H9 (cell line): ENCODE results near the gene BCAS4. TPM values are rescaled to one million over a fixed set of nuclear protein-coding genes. Genes with fewer than 3 reads are reported as not detected.

Experiments used
- DNase-seq: peaks from one replicate; pipeline ENCODE4 v3.0.0-alpha.2; 2017
- H2AFZ ChIP-seq: one replicate; pipeline ENCODE4 v1.6.1; 2013; ENCODE audit warnings: mild to moderate bottlenecking, low read length, control low read depth, moderate library complexity
- H2AK5ac ChIP-seq: 2 replicates; pipeline ENCODE4 v1.6.1; 2013; ENCODE audit warnings: low read length, control low read depth, mixed read lengths; ENCODE audit not compliant: insufficient read length
- H2BK120ac ChIP-seq: one replicate; pipeline ENCODE4 v1.6.1; 2013; ENCODE audit warnings: low read depth, mild to moderate bottlenecking, low read length, control low read depth, inconsistent platforms; ENCODE audit not compliant: poor library complexity, severe bottlenecking
- H2BK12ac ChIP-seq: 2 replicates; pipeline ENCODE4 v1.6.1; 2013; ENCODE audit warnings: low read length, control low read depth, mixed read lengths, low read depth; ENCODE audit not compliant: insufficient read length
- H2BK15ac ChIP-seq: 2 replicates; pipeline ENCODE4 v1.6.1; 2013; ENCODE audit warnings: low read depth, low read length, control low read depth
- H2BK20ac ChIP-seq: one replicate; pipeline ENCODE4 v1.6.1; 2013; ENCODE audit warnings: low read depth, mild to moderate bottlenecking, low read length, control low read depth, inconsistent platforms; ENCODE audit not compliant: poor library complexity, severe bottlenecking
- H2BK5ac ChIP-seq: 2 replicates; pipeline ENCODE4 v1.6.1; 2013; ENCODE audit warnings: low read length, control low read depth, mixed read lengths; ENCODE audit not compliant: insufficient read length
- H3K14ac ChIP-seq: 2 replicates; pipeline ENCODE4 v1.6.1; 2013; ENCODE audit warnings: low read length, control low read depth; ENCODE audit not compliant: insufficient read depth
- H3K18ac ChIP-seq: 2 replicates; pipeline ENCODE4 v1.6.1; 2013; ENCODE audit warnings: low read depth, mild to moderate bottlenecking, mixed read lengths, low read length, control low read depth; ENCODE audit not compliant: insufficient read length
- H3K23ac ChIP-seq: 2 replicates; pipeline ENCODE4 v1.6.1; 2013; ENCODE audit warnings: low read length, control low read depth, mixed read lengths, low read depth; ENCODE audit not compliant: insufficient read length
- H3K23me2 ChIP-seq: 2 replicates; pipeline ENCODE4 v1.6.1; 2013; ENCODE audit warnings: low read depth, mild to moderate bottlenecking, mixed read lengths, low read length, control low read depth; ENCODE audit not compliant: insufficient read length, poor library complexity, severe bottlenecking
- H3K27ac ChIP-seq: 2 replicates; pipeline ENCODE4 v1.5.1; 2013; ENCODE audit warnings: low read length, control low read depth, mixed read lengths, low read depth; ENCODE audit not compliant: insufficient read length
- H3K27me3 ChIP-seq: 2 replicates; pipeline ENCODE4 v1.6.1; 2013; ENCODE audit warnings: low read length, control low read depth, inconsistent platforms; ENCODE audit not compliant: insufficient read depth
- H3K4ac ChIP-seq: 2 replicates; pipeline ENCODE4 v1.6.1; 2013; ENCODE audit warnings: low read depth, mild to moderate bottlenecking, control low read depth, inconsistent platforms, low read length, moderate library complexity
- H3K4me1 ChIP-seq: 2 replicates; pipeline ENCODE4 v1.6.1; 2013; ENCODE audit warnings: low read length, control low read depth, inconsistent platforms; ENCODE audit not compliant: insufficient read depth
- H3K4me2 ChIP-seq: 2 replicates; pipeline ENCODE4 v1.6.1; 2013; ENCODE audit warnings: low read length, control low read depth, mixed read lengths; ENCODE audit not compliant: insufficient read length, insufficient read depth
- H3K56ac ChIP-seq: 2 replicates; pipeline ENCODE4 v1.6.1; 2013; ENCODE audit warnings: low read depth, mild to moderate bottlenecking, mixed read lengths, low read length, control low read depth; ENCODE audit not compliant: insufficient read length
- H3K79me1 ChIP-seq: 2 replicates; pipeline ENCODE4 v1.6.1; 2013; ENCODE audit warnings: low read depth, mild to moderate bottlenecking, moderate library complexity, low read length, control low read depth, inconsistent platforms; ENCODE audit not compliant: insufficient read depth, poor library complexity, severe bottlenecking
- H3K79me2 ChIP-seq: 2 replicates; pipeline ENCODE4 v1.6.1; 2013; ENCODE audit warnings: low read length, control low read depth, inconsistent platforms; ENCODE audit not compliant: insufficient read depth
- H3K9ac ChIP-seq: 2 replicates; pipeline ENCODE4 v1.6.1; 2013; ENCODE audit warnings: low read length, control low read depth, mixed read lengths; ENCODE audit not compliant: insufficient read length; ENCODE audit errors: extremely low read depth
- H3K9me3 ChIP-seq: one replicate; pipeline ENCODE4 v1.6.1; 2013; ENCODE audit warnings: low read depth, low read length, inconsistent platforms; ENCODE audit not compliant: control insufficient read depth
- H3T11ph ChIP-seq: one replicate; pipeline ENCODE4 v1.6.1; 2013; ENCODE audit warnings: mild to moderate bottlenecking, low read length, control low read depth, inconsistent platforms
- H4K20me1 ChIP-seq: one replicate; pipeline ENCODE4 v1.6.1; 2013; ENCODE audit not compliant: control insufficient read depth, insufficient read length, insufficient read depth
- H4K5ac ChIP-seq: 2 replicates; pipeline ENCODE4 v1.6.1; 2013; ENCODE audit warnings: low read depth, mild to moderate bottlenecking, mixed read lengths, low read length, control low read depth; ENCODE audit not compliant: insufficient read length
- H4K8ac ChIP-seq: replicated peaks from 2 replicates; pipeline ENCODE4 v1.6.1; 2013; ENCODE audit warnings: low read length, control low read depth, mixed read lengths, low read depth; ENCODE audit not compliant: insufficient read length
- H4K91ac ChIP-seq: 2 replicates; pipeline ENCODE4 v1.6.1; 2013; ENCODE audit warnings: low read depth, mild to moderate bottlenecking, moderate library complexity, mixed read lengths, low read length, control low read depth; ENCODE audit not compliant: insufficient read length
- H3K27ac Mint-ChIP-seq, 3 experiments: 2 replicates in 2 of 3; 3 replicates in 1 of 3; pipeline ENCODE4 v1.8.0; 2020 to 2021; ENCODE audit warnings: mixed read lengths in 3 of 3, mild to moderate bottlenecking in 1 of 3, moderate library complexity in 1 of 3
- H3K27me3 Mint-ChIP-seq: 2 replicates; pipeline ENCODE4 v1.8.0; 2021; ENCODE audit warnings: low read depth, mild to moderate bottlenecking, moderate library complexity, mixed read lengths
- H3K36me3 Mint-ChIP-seq, 3 experiments: 2 replicates in 2 of 3; 3 replicates in 1 of 3; pipeline ENCODE4 v1.8.0; 2020 to 2021; ENCODE audit warnings: low read depth in 3 of 3, mixed read lengths in 3 of 3; ENCODE audit not compliant: insufficient read depth in 1 of 3
- H3K4me1 Mint-ChIP-seq, 2 experiments: 2 replicates each; pipeline ENCODE4 v1.8.0; 2020; ENCODE audit warnings: mixed read lengths in 2 of 2
- H3K4me3 Mint-ChIP-seq, 2 experiments: 2 replicates in 1 of 2; 3 replicates in 1 of 2; pipeline ENCODE4 v1.8.0; 2020 to 2021; ENCODE audit warnings: mild to moderate bottlenecking in 2 of 2, mixed read lengths in 2 of 2, moderate library complexity in 1 of 2
- H3K9me3 Mint-ChIP-seq, 2 experiments: 2 replicates in 1 of 2; 3 replicates in 1 of 2; pipeline ENCODE4 v1.8.0; 2020; ENCODE audit warnings: mild to moderate bottlenecking in 2 of 2, mixed read lengths in 2 of 2, moderate library complexity in 1 of 2
- WGBS: extraction: QIAGEN DNeasy Blood & Tissue Kit; methylation state at CpG from one replicate; pipeline ENCODE4 v1.1.7; 2013; ENCODE audit warnings: missing lambda C conversion rate, low lambda C conversion rate, mixed read lengths; ENCODE audit not compliant: insufficient read length; ENCODE audit errors: extremely low coverage; 5-methylcytosine and 5-hydroxymethylcytosine counted together
- total RNA-seq: library from RNA; stranded (reverse); gene quantifications from 2 replicates; pipeline ENCODE4 v1.2.1, GENCODE V29; 2021
- TF ChIP-seq, protein P1 (sequence below): fragments of 200-600 bp; sonication (generic); conservative IDR thresholded peaks from 3 replicates; pipeline ENCODE4 v1.8.0; 2021; ENCODE audit warnings: antibody characterized with exemption, mild to moderate bottlenecking

BCAS4 gene
- total RNA-seq, 1 experiment from 2014 or later = 16.9 TPM

DNA sequence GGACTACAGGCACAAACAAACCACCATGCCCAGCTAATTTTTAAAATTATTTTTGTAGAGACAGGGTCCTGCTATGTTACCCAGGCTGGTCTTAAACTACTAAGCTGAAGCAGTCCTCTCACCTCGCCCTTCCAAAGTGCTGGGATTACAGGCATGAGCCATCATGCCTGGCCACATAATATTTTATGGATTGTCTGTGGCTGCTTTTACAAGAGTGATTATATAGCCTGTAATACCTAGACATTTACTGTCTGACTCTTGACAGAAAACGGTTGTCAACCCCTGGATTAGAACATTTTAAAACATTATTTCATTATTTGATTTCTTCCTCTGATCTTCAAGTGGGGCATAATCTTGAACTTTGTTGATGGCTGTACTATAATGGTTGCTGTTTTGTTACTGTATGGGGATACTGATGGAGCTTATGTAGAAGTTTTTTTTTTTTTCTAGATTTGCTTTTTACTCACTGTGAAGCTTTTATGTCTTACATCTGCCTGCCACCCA is 49.2 kb upstream of the BCAS4 start:
- Histone ChIP-seq H4K91ac (no peak overlapping the region), H4K5ac (no peak overlapping the region), H3K4me1 (no peaks in the 10 kb centered on the region; the same call in 1 of the 2 replicates), H4K8ac (no peak overlapping the region), H3K27me3 (no peaks in the 10 kb centered on the region), H3K79me2 (no peaks in the 10 kb centered on the region; the same call in 1 of the 2 replicates), H3T11ph (no peak overlapping the region), H3K18ac (no peak overlapping the region), H3K9me3 (no peaks in the 10 kb centered on the region), H2BK5ac (no peak overlapping the region), H2BK12ac (no peak overlapping the region), H3K56ac (no peak overlapping the region), H3K23ac (no peak overlapping the region), H3K4me2 (no peak overlapping the region), H3K23me2 (no peaks in the 10 kb centered on the region), H3K14ac (no peak overlapping the region), H3K79me1 (no peaks in the 10 kb centered on the region), H3K9ac (no peak overlapping the region), H2BK15ac (no peak overlapping the region), H4K20me1 (no peaks in the 10 kb centered on the region), H2BK120ac (no peak overlapping the region), H2AK5ac (no peak overlapping the region), H3K4ac (no peak overlapping the region), H2AFZ (no peak overlapping the region), H2BK20ac (no peak overlapping the region), H3K27ac (no peak overlapping the region)
- Mint-ChIP-seq H3K4me1 (peaks cover 41 to 46% of the 10 kb centered on the region in 2 experiments), H3K4me3 (no peak overlapping the region), H3K27ac (peak overlapping the region in 1 of 3 experiments; percentile 82; a peak in 2 of 7 replicates), H3K9me3 (no peaks in the 10 kb centered on the region), H3K27me3 (no peaks in the 10 kb centered on the region), H3K36me3 (peaks cover 18 to 53% (median 39%) of the 10 kb centered on the region in 3 experiments; a peak in 6 of 7 replicates)
- no peak for DNase-seq
- TF ChIP-seq, protein P1, sequence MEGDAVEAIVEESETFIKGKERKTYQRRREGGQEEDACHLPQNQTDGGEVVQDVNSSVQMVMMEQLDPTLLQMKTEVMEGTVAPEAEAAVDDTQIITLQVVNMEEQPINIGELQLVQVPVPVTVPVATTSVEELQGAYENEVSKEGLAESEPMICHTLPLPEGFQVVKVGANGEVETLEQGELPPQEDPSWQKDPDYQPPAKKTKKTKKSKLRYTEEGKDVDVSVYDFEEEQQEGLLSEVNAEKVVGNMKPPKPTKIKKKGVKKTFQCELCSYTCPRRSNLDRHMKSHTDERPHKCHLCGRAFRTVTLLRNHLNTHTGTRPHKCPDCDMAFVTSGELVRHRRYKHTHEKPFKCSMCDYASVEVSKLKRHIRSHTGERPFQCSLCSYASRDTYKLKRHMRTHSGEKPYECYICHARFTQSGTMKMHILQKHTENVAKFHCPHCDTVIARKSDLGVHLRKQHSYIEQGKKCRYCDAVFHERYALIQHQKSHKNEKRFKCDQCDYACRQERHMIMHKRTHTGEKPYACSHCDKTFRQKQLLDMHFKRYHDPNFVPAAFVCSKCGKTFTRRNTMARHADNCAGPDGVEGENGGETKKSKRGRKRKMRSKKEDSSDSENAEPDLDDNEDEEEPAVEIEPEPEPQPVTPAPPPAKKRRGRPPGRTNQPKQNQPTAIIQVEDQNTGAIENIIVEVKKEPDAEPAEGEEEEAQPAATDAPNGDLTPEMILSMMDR = no peak
- WGBS = no CpG with 5 or more reads among the region's 2 CpGs
